ENCODE data around the gene BEST3. TPM values are rescaled to one million over a fixed set of nuclear protein-coding genes. Genes with fewer than 3 reads are reported as not detected.

Gene BEST3
- total RNA-seq (41.7 TPM), polyA plus RNA-seq (ENCODE audit: insufficient read depth in 1 of 8, insufficient read length in 8 of 8, low replicate concordance in 1 of 8) (10 to 100 TPM; 26.2 to 72.8 (median 45.5) TPM)
- long read RNA-seq, donor 1, partial matches to known transcripts = 0 of 1 reads
- long read RNA-seq, donor 1, other reads (novel, unspliced or antisense) = 0 of 1 reads
- long read RNA-seq, donor 2 = 0 reads
- long read RNA-seq, donor 3, transcript BEST3-212 (8 exons, 2,929 nt) = major isoform, 7 of 16 reads
- long read RNA-seq, donor 3, partial matches to known transcripts = 6 of 16 reads
- long read RNA-seq, donor 3, other reads (novel, unspliced or antisense) = 0 of 16 reads
- long read RNA-seq, donor 4, partial matches to known transcripts = 21 of 23 reads
- long read RNA-seq, donor 4, other reads (novel, unspliced or antisense) = 0 of 23 reads
- long read RNA-seq, donor 5, transcript BEST3-212 (8 exons, 2,929 nt) = major isoform, 5 of 19 reads
- long read RNA-seq, donor 5, partial matches to known transcripts = 0 of 19 reads
- long read RNA-seq, donor 5, other reads (novel, unspliced or antisense) = 9 of 19 reads
- long read RNA-seq, donor 6, partial matches to known transcripts = 0 of 4 reads
- long read RNA-seq, donor 6, other reads (novel, unspliced or antisense) = 0 of 4 reads
- long read RNA-seq, donor 7, partial matches to known transcripts = 0 of 3 reads
- long read RNA-seq, donor 7, other reads (novel, unspliced or antisense) = 0 of 3 reads
- long read RNA-seq, donor 8, partial matches to known transcripts = 0 of 6 reads
- long read RNA-seq, donor 8, other reads (novel, unspliced or antisense) = 0 of 6 reads
- long read RNA-seq, donor 9, partial matches to known transcripts = 0 of 3 reads
- long read RNA-seq, donor 9, other reads (novel, unspliced or antisense) = 0 of 3 reads
- long read RNA-seq, donor 10, transcript BEST3-212 (8 exons, 2,929 nt) = major isoform, 6 of 6 reads
- long read RNA-seq, donor 10, partial matches to known transcripts = 0 of 6 reads
- long read RNA-seq, donor 10, other reads (novel, unspliced or antisense) = 0 of 6 reads
- long read RNA-seq, donor 11, partial matches to known transcripts = 18 of 20 reads
- long read RNA-seq, donor 11, other reads (novel, unspliced or antisense) = 0 of 20 reads

DNA sequence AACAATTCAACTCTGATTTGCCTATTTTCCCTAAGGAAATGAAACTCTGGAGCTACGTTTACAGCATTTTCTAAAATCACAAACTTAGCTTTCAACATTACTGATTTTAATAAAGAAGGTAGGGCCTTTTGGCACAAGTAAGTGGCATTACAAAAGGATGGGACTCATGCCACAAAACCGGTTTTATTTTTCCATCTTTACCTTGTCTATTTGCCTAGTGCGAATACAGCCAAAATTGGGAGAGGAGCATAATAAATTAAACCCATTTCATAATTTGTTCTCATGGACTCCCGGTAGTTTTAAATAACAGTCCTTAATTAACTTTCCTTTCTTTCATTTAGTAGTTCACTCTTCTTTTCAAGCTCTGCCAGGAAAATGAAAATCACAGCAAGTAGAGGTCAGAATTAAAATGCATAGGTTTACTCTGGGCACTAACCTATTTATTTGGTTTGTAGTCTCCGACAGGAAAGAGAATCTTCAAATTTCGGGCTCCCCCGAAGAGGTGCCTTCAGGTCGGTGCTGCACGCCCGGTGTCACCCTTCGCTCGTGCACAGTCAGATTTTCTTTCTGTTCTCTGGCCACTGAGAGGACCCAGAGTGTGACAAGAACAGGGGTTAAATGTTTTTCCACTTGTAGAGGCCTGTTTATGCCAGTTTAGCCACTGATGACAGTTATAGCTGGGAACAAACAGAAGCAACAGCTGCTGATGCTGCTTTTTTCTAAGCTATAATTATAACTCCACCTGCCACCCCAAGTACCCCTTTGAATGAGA, at the start of gene BEST3:
Gene BEST3, minus strand, starts transcription at position 535 of the 772 bp plus-strand sequence. CDS start 1,505 bp downstream, outside the sequence.
- H3K27ac ChIP-seq (ENCODE audit: low read length) = peak within 1 kb of the TSS; percentile 32
- peak; percentile 76 for DNase-seq
- WGBS (ENCODE audit: insufficient coverage) = 69% methylated on average over 8 of the region's 12 CpGs
- peak within 1 kb of the TSS; percentile 35 for H3K4me3 ChIP-seq (ENCODE audit: low read length)
- H3K4me1 ChIP-seq (ENCODE audit: control insufficient read depth, insufficient read depth, low read length) = peaks cover 5% of the 10 kb centered on the region
- H3K9me3 ChIP-seq (replicated peaks; ENCODE audit: control insufficient read depth, low read depth, low read length) = no peaks in the 10 kb centered on the region
- H3K36me3 ChIP-seq (ENCODE audit: control insufficient read depth, insufficient read depth, low read length) = no peaks in the 10 kb centered on the region
- H3K27me3 ChIP-seq (ENCODE audit: control insufficient read depth, insufficient read depth, low read length) = no peaks in the 10 kb centered on the region

GRCh38 chr12:69744109-69744508, 45.0 kb upstream of the BEST3 start:
- no peak overlapping the region for H3K27ac ChIP-seq (ENCODE audit: low read length)
- H3K27me3 ChIP-seq (ENCODE audit: control insufficient read depth, insufficient read depth, low read length) = peaks cover 10% of the 10 kb centered on the region
- H3K4me1 ChIP-seq (ENCODE audit: control insufficient read depth, insufficient read depth, low read length) = no peaks in the 10 kb centered on the region
- no peak overlapping the region for H3K4me3 ChIP-seq (ENCODE audit: low read length)
- WGBS (ENCODE audit: insufficient coverage) = no CpG with 5 or more reads among the region's 4 CpGs
- no peak for DNase-seq
- H3K36me3 ChIP-seq (ENCODE audit: control insufficient read depth, insufficient read depth, low read length) = no peaks in the 10 kb centered on the region
- H3K9me3 ChIP-seq (replicated peaks; ENCODE audit: control insufficient read depth, low read depth, low read length) = no peaks in the 10 kb centered on the region

DNA sequence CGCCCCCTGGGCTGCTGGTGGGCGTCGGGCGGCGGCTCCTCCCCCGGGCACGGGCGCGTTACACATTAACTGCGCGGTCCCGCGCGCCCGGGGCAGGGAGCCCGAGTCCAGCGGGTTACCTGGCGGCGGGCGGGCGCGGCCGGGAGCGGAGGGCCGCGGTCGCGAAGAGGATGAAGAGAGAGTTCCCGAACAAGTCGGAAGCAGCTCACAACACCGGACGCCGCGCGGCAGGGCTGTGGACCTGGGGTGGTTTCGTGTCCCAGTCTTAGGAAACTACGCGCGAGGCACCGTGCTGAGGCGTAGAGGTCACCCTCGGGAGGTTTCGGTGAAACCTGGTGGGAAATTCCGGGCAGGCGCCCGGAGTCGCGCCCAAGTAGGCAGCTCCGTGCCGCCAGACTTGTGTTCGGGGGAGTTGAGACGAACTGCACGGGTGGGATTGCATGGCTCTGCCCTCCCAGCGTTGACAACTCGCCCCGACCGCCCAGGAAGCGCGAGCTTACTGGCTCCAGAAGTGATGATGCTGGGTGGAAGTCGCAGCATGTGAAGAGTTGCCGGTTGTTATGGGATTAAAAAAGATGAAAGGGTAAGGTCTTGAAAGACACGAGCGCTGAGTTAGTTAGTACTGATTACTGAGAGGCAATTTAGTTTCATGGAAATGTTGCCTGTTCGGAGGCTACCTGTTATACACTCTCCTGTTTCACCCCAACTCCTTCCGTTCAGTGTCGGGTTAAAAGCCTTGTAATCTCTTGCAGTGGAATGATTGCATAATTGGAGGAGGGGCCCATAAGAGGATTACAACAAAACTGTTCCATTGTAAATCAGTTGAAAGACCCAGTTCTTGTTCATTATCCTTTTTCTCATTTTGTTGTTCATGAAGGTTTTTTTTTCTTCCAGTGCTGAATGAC, 40.4 kb upstream of the BEST3 start:
- Histone ChIP-seq H3K36me3 (ENCODE audit: control insufficient read depth, insufficient read depth, low read length) (no peaks in the 10 kb centered on the region), H3K9me3 (replicated peaks; ENCODE audit: control insufficient read depth, low read depth, low read length) (no peaks in the 10 kb centered on the region), H3K4me1 (ENCODE audit: control insufficient read depth, insufficient read depth, low read length) (peaks cover 3% of the 10 kb centered on the region), H3K4me3 (ENCODE audit: low read length) (peak overlapping the region; percentile 67), H3K27ac (ENCODE audit: low read length) (no peak overlapping the region), H3K27me3 (ENCODE audit: control insufficient read depth, insufficient read depth, low read length) (peaks cover 10% of the 10 kb centered on the region)
- DNase-seq = peak; percentile 36
- WGBS (ENCODE audit: insufficient coverage) = under 1% methylated on average over 58 of the region's 66 CpGs

- Histone ChIP-seq H3K27ac (ENCODE audit: low read length) (no peak within 1 kb of the TSS), H3K4me3 (ENCODE audit: low read length) (peak within 1 kb of the TSS; percentile 67), H3K4me1 (ENCODE audit: control insufficient read depth, insufficient read depth, low read length) (peaks cover 3% of the 10 kb centered on the region), H3K27me3 (ENCODE audit: control insufficient read depth, insufficient read depth, low read length) (peaks cover 10% of the 10 kb centered on the region), H3K36me3 (ENCODE audit: control insufficient read depth, insufficient read depth, low read length) (no peaks in the 10 kb centered on the region), H3K9me3 (replicated peaks; ENCODE audit: control insufficient read depth, low read depth, low read length) (no peaks in the 10 kb centered on the region)
- under 1% methylated on average over 91 of the region's 110 CpGs for WGBS (ENCODE audit: insufficient coverage)
- DNase-seq = peak; percentile 91
Observed at GRCh38 chr12:69738351-69739286, 39.5 kb upstream of the BEST3 start, which contains the start of gene RAB3IP. RAB3IP (plus strand) TSS chr12:69738860; CDS start chr12:69755409, 16,549 bp downstream.

GRCh38 chr12:69733638-69734037, 34.5 kb upstream of the BEST3 start:
- no peak for DNase-seq
- no peak overlapping the region for H3K4me3 ChIP-seq (ENCODE audit: low read length)
- no peak overlapping the region for H3K27ac ChIP-seq (ENCODE audit: low read length)
- H3K9me3 ChIP-seq (replicated peaks; ENCODE audit: control insufficient read depth, low read depth, low read length) = no peaks in the 10 kb centered on the region
- peaks cover 3% of the 10 kb centered on the region for H3K4me1 ChIP-seq (ENCODE audit: control insufficient read depth, insufficient read depth, low read length)
- H3K27me3 ChIP-seq (ENCODE audit: control insufficient read depth, insufficient read depth, low read length) = no peaks in the 10 kb centered on the region
- H3K36me3 ChIP-seq (ENCODE audit: control insufficient read depth, insufficient read depth, low read length) = no peaks in the 10 kb centered on the region
- WGBS (ENCODE audit: insufficient coverage) = no CpG with 5 or more reads among the region's 1 CpG

GRCh38 chr12:69732088-69732487, 33.0 kb upstream of the BEST3 start:
- no peaks in the 10 kb centered on the region for H3K9me3 ChIP-seq (replicated peaks; ENCODE audit: control insufficient read depth, low read depth, low read length)
- H3K4me1 ChIP-seq (ENCODE audit: control insufficient read depth, insufficient read depth, low read length) = no peaks in the 10 kb centered on the region
- H3K27me3 ChIP-seq (ENCODE audit: control insufficient read depth, insufficient read depth, low read length) = no peaks in the 10 kb centered on the region
- H3K27ac ChIP-seq (ENCODE audit: low read length) = no peak overlapping the region
- DNase-seq = no peak
- no peak overlapping the region for H3K4me3 ChIP-seq (ENCODE audit: low read length)
- no peaks in the 10 kb centered on the region for H3K36me3 ChIP-seq (ENCODE audit: control insufficient read depth, insufficient read depth, low read length)
- WGBS (ENCODE audit: insufficient coverage) = no CpG with 5 or more reads among the region's 1 CpG

DNA sequence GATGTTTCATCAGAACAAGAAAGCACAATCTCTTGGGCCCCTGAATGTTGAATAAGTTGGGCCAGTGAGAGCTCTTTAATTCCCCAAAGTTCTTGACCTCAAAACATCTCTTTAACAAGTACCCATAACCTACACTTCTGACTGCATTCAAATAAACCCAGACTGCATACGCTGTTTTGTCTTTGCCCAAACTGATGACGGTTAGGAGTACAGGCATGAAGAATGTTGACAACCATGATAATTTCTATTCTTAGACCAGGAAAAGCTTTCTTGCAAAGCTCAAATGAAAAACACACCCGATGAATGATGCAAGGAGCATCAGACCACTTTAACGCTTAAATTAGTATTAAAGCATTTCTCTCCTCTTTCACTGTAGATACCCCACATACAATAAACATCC, 27.8 kb upstream of the BEST3 start:
- no peaks in the 10 kb centered on the region for H3K9me3 ChIP-seq (replicated peaks; ENCODE audit: control insufficient read depth, low read depth, low read length)
- H3K27ac ChIP-seq (ENCODE audit: low read length) = no peak overlapping the region
- no peaks in the 10 kb centered on the region for H3K27me3 ChIP-seq (ENCODE audit: control insufficient read depth, insufficient read depth, low read length)
- 92% methylated on average over 2 of the region's 4 CpGs for WGBS (ENCODE audit: insufficient coverage)
- H3K36me3 ChIP-seq (ENCODE audit: control insufficient read depth, insufficient read depth, low read length) = no peaks in the 10 kb centered on the region
- no peaks in the 10 kb centered on the region for H3K4me1 ChIP-seq (ENCODE audit: control insufficient read depth, insufficient read depth, low read length)
- no peak overlapping the region for H3K4me3 ChIP-seq (ENCODE audit: low read length)
- no peak for DNase-seq

GRCh38 chr12:69720750-69721149, 21.6 kb upstream of the BEST3 start:
- no peak for DNase-seq
- Histone ChIP-seq H3K27me3 (ENCODE audit: control insufficient read depth, insufficient read depth, low read length) (no peaks in the 10 kb centered on the region), H3K36me3 (ENCODE audit: control insufficient read depth, insufficient read depth, low read length) (no peaks in the 10 kb centered on the region), H3K4me3 (ENCODE audit: low read length) (no peak overlapping the region), H3K27ac (ENCODE audit: low read length) (no peak overlapping the region), H3K9me3 (replicated peaks; ENCODE audit: control insufficient read depth, low read depth, low read length) (no peaks in the 10 kb centered on the region), H3K4me1 (ENCODE audit: control insufficient read depth, insufficient read depth, low read length) (no peaks in the 10 kb centered on the region)
- no CpG with 5 or more reads among the region's 3 CpGs for WGBS (ENCODE audit: insufficient coverage)

Data from muscle of leg (tissue), 16 donors.